Measurements from ENCODE around the gene NXPE3.

The NXPE3 gene

GRCh38 chr3:101829874-101830273 is 50.9 kb downstream of the NXPE3 start:
- DNase-seq: no peak

- no peak for DNase-seq
Measured at GRCh38 chr3:101833446-101833974, 54.5 kb downstream of the NXPE3 start.

GRCh38 chr3:101835676-101836075 is 56.7 kb downstream of the NXPE3 start:
- DNase-seq: no peak

- no peak for DNase-seq
Measured at GRCh38 chr3:101836160-101836559, 57.1 kb downstream of the NXPE3 start.

- peak; percentile 40 for DNase-seq
Measured at GRCh38 chr3:101836652-101837598, 57.9 kb downstream of the NXPE3 start.

- DNase-seq: no peak
Measured at GRCh38 chr3:101838691-101839090, 59.7 kb downstream of the NXPE3 start.

GRCh38 chr3:101840066-101840465 is 61.1 kb downstream of the NXPE3 start:
- DNase-seq: no peak

- no peak for DNase-seq
Measured at GRCh38 chr3:101842245-101842934, 63.4 kb downstream of the NXPE3 start.

- no peak for DNase-seq
Measured at GRCh38 chr3:101842935-101843330, 63.9 kb downstream of the NXPE3 start.

- no peak for DNase-seq
Measured at GRCh38 chr3:101845425-101845824, 66.4 kb downstream of the NXPE3 start.

- DNase-seq: no peak
Measured at GRCh38 chr3:101846709-101847108, 67.7 kb downstream of the NXPE3 start.

- DNase-seq: no peak
Measured at GRCh38 chr3:101847328-101847727, 68.3 kb downstream of the NXPE3 start.

- DNase-seq: no peak
Measured at GRCh38 chr3:101848326-101848725, 69.3 kb downstream of the NXPE3 start.

GRCh38 chr3:101848754-101849713 is 70.0 kb downstream of the NXPE3 start, which contains the start of gene NFKBIZ:
TSS of gene NFKBIZ (plus strand) at chr3:101849514. CDS start at chr3:101849629, 115 bp downstream.
- DNase-seq: peak; percentile 57

- peak; percentile 50 for DNase-seq
Measured at GRCh38 chr3:101849714-101850245, 70.8 kb downstream of the NXPE3 start.

GRCh38 chr3:101850246-101851051 is 71.4 kb downstream of the NXPE3 start:
- DNase-seq: no peak

- DNase-seq: no peak
Measured at GRCh38 chr3:101851072-101851770, 72.2 kb downstream of the NXPE3 start.

GRCh38 chr3:101851850-101852714 is 73.1 kb downstream of the NXPE3 start:
- DNase-seq: no peak

- no peak for DNase-seq
Measured at GRCh38 chr3:101852983-101853840, 74.2 kb downstream of the NXPE3 start.

Data from NCI-H1092 treated with DMSO at 0.1 percent for 48 hours (cell line).